ENCODE data around the gene PLB1. TPM values are rescaled to one million over a fixed set of nuclear protein-coding genes. Genes with fewer than 3 reads are reported as not detected.

The PLB1 gene
- polyA plus RNA-seq, 2 of the 4 experiments (the other 2 are of a cell fraction): 0.26 to 1.4 TPM

DNA sequence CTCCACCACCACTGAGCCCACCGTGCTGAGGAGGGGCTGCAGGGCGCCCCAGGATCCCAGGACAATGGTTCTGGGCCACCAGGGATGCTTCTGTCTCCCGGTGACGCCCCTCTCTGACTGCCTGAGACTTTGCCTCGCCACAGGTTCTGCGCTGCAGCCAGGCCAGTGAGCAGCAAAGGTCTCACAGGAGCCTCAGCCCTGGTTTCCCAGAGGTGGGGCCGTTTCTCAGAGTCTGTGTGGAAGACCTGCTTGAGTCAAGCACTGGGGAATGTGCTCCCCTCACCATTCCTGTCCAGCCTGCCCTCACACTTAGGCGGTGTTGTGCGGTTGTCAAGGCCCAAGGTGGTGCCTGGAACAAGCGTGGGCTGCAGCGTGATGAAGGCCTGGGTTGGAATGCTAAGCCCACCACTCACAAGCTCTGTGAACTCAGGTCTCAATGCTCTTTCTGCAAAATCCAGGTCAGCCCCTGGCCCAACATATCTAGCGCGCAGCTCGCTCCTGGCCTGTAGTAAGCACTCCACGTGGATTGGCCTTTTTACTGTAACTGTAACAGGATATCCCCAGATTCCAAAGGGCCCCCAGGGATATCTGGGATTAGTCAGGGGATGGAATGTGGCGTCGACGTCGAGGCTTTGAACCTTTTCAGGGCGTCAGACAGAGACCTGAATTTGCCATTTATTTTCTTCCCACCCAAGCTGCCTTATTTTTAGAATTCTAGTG lies 47.6 kb downstream of the PLB1 start:
- Histone ChIP-seq H3K4me2 (no peak overlapping the region), H3K9me3 (no peaks in the 10 kb centered on the region), H3K27ac (no peak overlapping the region), H3K4me1 (no peaks in the 10 kb centered on the region), H3K4me3 (no peak overlapping the region)
- no peak for TF ChIP-seq FOSL2 (IDR thresholded peaks at IDR 0.05)
- no peak for TF ChIP-seq FOSL2 (CRISPR knock-in tag; IDR thresholded peaks at IDR 0.05)
- no peak for TF ChIP-seq PHF8 (IDR thresholded peaks at IDR 0.05; ENCODE audit: borderline replicate concordance, low read depth)
- TF ChIP-seq BHLHE40 (IDR thresholded peaks at IDR 0.05; ENCODE audit: low read depth, low read length): no peak
- no peak for TF ChIP-seq CEBPB (IDR thresholded peaks at IDR 0.05)
- no peak for TF ChIP-seq POLR2A (IDR thresholded peaks at IDR 0.05; ENCODE audit: low read length)
- TF ChIP-seq PBX3 (IDR thresholded peaks at IDR 0.05): no peak
- no peak for TF ChIP-seq ZFP36 (IDR thresholded peaks at IDR 0.05; ENCODE audit: borderline replicate concordance, partially characterized antibody)
- no peak for TF ChIP-seq TFCP2L1 (CRISPR knock-in tag; IDR thresholded peaks at IDR 0.05)
- TF ChIP-seq CBX8 (IDR thresholded peaks at IDR 0.05): no peak
- TF ChIP-seq EHF (CRISPR knock-in tag; IDR thresholded peaks at IDR 0.05): no peak
- no peak for TF ChIP-seq NPAS2 (CRISPR knock-in tag; IDR thresholded peaks at IDR 0.05; ENCODE audit: borderline replicate concordance)
- no peak for TF ChIP-seq RARB (CRISPR knock-in tag; IDR thresholded peaks at IDR 0.05)
- no peak for TF ChIP-seq KDM1A (IDR thresholded peaks at IDR 0.05; ENCODE audit: low read depth)
- TF ChIP-seq JUN (IDR thresholded peaks at IDR 0.05): no peak
- no peak for TF ChIP-seq SREBF2 (IDR thresholded peaks at IDR 0.05)
- TF ChIP-seq SMC3 (IDR thresholded peaks at IDR 0.05): no peak
- TF ChIP-seq HES2 (IDR thresholded peaks at IDR 0.05): no peak
- TF ChIP-seq HOXB13 (CRISPR knock-in tag; IDR thresholded peaks at IDR 0.05; ENCODE audit: low read depth): no peak
- ChIA-PET POLR2A (no interaction called here), CTCF (interaction anchor here (0.9 to 2.7 kb wide), 3 partner anchors 18 to 232 kb away, joined by 4 to 12 read pairs (median 5); no protein-coding TSS in a partner anchor)
- FAIRE-seq (no peak), ATAC-seq (no peak), DNase-seq (ENCODE audit: low read depth in 1 of 2, low spot score in 1 of 2) (no peak)
- 68% methylated on average over 18 of the region's 20 CpGs for WGBS (ENCODE audit: missing lambda C conversion rate)

- Histone ChIP-seq H3K4me1 (no peaks in the 10 kb centered on the region), H3K4me2 (no peak overlapping the region), H3K9me3 (no peaks in the 10 kb centered on the region), H3K27ac (no peak overlapping the region), H3K4me3 (no peak overlapping the region)
- CTCF ChIA-PET: interaction anchor here (1.3 kb wide), 1 partner anchor 19 kb away, joined by 4 read pairs; no protein-coding TSS in a partner anchor
- no peak for TF ChIP-seq EP300 (IDR thresholded peaks at IDR 0.05)
- TF ChIP-seq JUN (IDR thresholded peaks at IDR 0.05): no peak
- no peak for TF ChIP-seq POLR2AphosphoS2 (conservative IDR thresholded peaks at IDR 0.05; ENCODE audit: low read length)
- TF ChIP-seq HMGXB4 (CRISPR knock-in tag; IDR thresholded peaks at IDR 0.05; ENCODE audit: borderline replicate concordance): no peak
- TF ChIP-seq RARB (CRISPR knock-in tag; IDR thresholded peaks at IDR 0.05): no peak
- no peak for TF ChIP-seq SREBF2 (IDR thresholded peaks at IDR 0.05)
- TF ChIP-seq MYC (IDR thresholded peaks at IDR 0.05; ENCODE audit: borderline replicate concordance, low read length): no peak
- DNase-seq (ENCODE audit: low read depth in 1 of 2, low spot score in 1 of 2): no peak
- POLR2A ChIA-PET: no interaction called here
- no peak for FAIRE-seq
- ATAC-seq: no peak
- WGBS (ENCODE audit: missing lambda C conversion rate): 81% methylated on average over 5 of the region's 5 CpGs
Measured at GRCh38 chr2:28544036-28544346, 48.1 kb downstream of the PLB1 start.

Data from A549 (cell line).